ENCODE measurements around the gene OSGEP. TPM values are rescaled to one million over a fixed set of nuclear protein-coding genes. Genes with fewer than 3 reads are reported as not detected.

The OSGEP gene
- total RNA-seq, 1 experiment from 2014 or later = 50.8 TPM

DNA sequence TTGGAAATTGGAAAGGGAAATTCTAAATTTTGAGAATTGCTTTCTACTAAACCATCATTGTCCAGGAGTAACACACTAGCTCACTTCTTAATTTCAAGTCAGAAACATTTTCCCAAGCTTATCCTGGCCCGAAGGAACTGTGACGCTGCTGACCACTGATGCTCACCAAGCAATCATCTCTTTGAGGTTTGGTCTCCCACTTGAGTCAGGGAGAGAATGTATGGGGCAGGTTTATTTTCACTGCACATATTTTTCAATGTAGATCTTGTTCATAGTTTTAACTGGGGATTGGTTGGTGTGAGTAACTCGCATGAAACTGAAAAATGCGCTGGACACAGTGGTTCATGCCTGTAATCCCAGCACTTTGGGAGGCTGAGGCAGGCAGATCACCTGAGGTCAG is 37.9 kb upstream of the OSGEP start:
- no CpG with 5 or more reads among the region's 4 CpGs for WGBS (ENCODE audit: extremely low coverage, insufficient read length, low lambda C conversion rate)
- no peak overlapping the region for H3K4me3 Mint-ChIP-seq
- no peaks in the 10 kb centered on the region for H3K23me2 ChIP-seq (ENCODE audit: insufficient read length, low read depth, low read length, poor library complexity, severe bottlenecking)

More for the DNA sequence above, 37.9 kb upstream of the OSGEP start:
- Histone ChIP-seq H3K79me1 (ENCODE audit: insufficient read depth, low read depth, low read length, poor library complexity, severe bottlenecking) (no peaks in the 10 kb centered on the region), H3K9me3 (ENCODE audit: control insufficient read depth, low read depth, low read length) (no peaks in the 10 kb centered on the region), H3K27me3 (ENCODE audit: insufficient read depth, low read length) (no peaks in the 10 kb centered on the region), H3K4ac (ENCODE audit: low read depth, low read length) (no peak overlapping the region), H4K5ac (ENCODE audit: insufficient read length, low read depth, low read length) (no peak overlapping the region), H3T11ph (ENCODE audit: low read length) (no peak overlapping the region), H2BK20ac (ENCODE audit: low read depth, low read length, poor library complexity, severe bottlenecking) (no peak overlapping the region), H2BK15ac (ENCODE audit: low read depth, low read length) (no peak overlapping the region), H3K18ac (ENCODE audit: insufficient read length, low read depth, low read length) (no peak overlapping the region), H2AFZ (ENCODE audit: low read length) (no peak overlapping the region), H2BK12ac (ENCODE audit: insufficient read length, low read depth, low read length) (no peak overlapping the region), H4K8ac (replicated peaks; ENCODE audit: insufficient read length, low read depth, low read length) (no peak overlapping the region), H3K27ac (ENCODE audit: insufficient read length, low read depth, low read length) (no peak overlapping the region), H4K91ac (ENCODE audit: insufficient read length, low read depth, low read length) (no peak overlapping the region), H3K23ac (ENCODE audit: insufficient read length, low read depth, low read length) (no peak overlapping the region), H2BK5ac (ENCODE audit: insufficient read length, low read length) (no peak overlapping the region), H4K20me1 (ENCODE audit: control insufficient read depth, insufficient read depth, insufficient read length) (no peaks in the 10 kb centered on the region), H3K4me1 (ENCODE audit: insufficient read depth, low read length) (no peaks in the 10 kb centered on the region; the same call in 1 of the 2 replicates), H3K9ac (ENCODE audit: extremely low read depth, insufficient read length, low read length) (no peak overlapping the region), H2AK5ac (ENCODE audit: insufficient read length, low read length) (no peak overlapping the region), H3K79me2 (ENCODE audit: insufficient read depth, low read length) (no peaks in the 10 kb centered on the region), H3K4me2 (ENCODE audit: insufficient read depth, insufficient read length, low read length) (no peak overlapping the region), H3K14ac (ENCODE audit: insufficient read depth, low read length) (no peak overlapping the region), H3K56ac (ENCODE audit: insufficient read length, low read depth, low read length) (no peak overlapping the region), H2BK120ac (ENCODE audit: low read depth, low read length, poor library complexity, severe bottlenecking) (no peak overlapping the region)
- no peak for DNase-seq
- peaks cover 0 to 3% of the 10 kb centered on the region in 2 experiments; a peak in 3 of 5 replicates for H3K9me3 Mint-ChIP-seq
- H3K4me1 Mint-ChIP-seq = peaks cover 31 to 32% of the 10 kb centered on the region in 2 experiments
- TF ChIP-seq, protein P1, sequence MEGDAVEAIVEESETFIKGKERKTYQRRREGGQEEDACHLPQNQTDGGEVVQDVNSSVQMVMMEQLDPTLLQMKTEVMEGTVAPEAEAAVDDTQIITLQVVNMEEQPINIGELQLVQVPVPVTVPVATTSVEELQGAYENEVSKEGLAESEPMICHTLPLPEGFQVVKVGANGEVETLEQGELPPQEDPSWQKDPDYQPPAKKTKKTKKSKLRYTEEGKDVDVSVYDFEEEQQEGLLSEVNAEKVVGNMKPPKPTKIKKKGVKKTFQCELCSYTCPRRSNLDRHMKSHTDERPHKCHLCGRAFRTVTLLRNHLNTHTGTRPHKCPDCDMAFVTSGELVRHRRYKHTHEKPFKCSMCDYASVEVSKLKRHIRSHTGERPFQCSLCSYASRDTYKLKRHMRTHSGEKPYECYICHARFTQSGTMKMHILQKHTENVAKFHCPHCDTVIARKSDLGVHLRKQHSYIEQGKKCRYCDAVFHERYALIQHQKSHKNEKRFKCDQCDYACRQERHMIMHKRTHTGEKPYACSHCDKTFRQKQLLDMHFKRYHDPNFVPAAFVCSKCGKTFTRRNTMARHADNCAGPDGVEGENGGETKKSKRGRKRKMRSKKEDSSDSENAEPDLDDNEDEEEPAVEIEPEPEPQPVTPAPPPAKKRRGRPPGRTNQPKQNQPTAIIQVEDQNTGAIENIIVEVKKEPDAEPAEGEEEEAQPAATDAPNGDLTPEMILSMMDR (conservative IDR thresholded peaks at IDR 0.05) = no peak
- H3K27me3 Mint-ChIP-seq (ENCODE audit: low read depth) = peaks cover 3% of the 10 kb centered on the region
- peaks cover 0 to 4% (median 0%) of the 10 kb centered on the region in 3 experiments; a peak in 2 of 7 replicates for H3K36me3 Mint-ChIP-seq (ENCODE audit: insufficient read depth in 1 of 3, low read depth in 3 of 3)
- no peak overlapping the region for H3K27ac Mint-ChIP-seq
